HepG2 (cell line): ENCODE data around the gene PARD3. TPM values are rescaled to one million over a fixed set of nuclear protein-coding genes. Genes with fewer than 3 reads are reported as not detected.
A peak's percentile ranks its signal among the peaks of the same experiment; 100 is the strongest.

Experiments
- ATF2 ChIP-seq: sonication (generic); formaldehyde crosslinking; IDR thresholded peaks from 2 replicates; pipeline ENCODE4 v1.4.0; 2020; ENCODE audit warnings: missing genetic modification reagents
- CENPT ChIP-seq: sonication (generic); formaldehyde crosslinking; IDR thresholded peaks from 2 replicates; pipeline ENCODE4 v1.8.0; 2022; ENCODE audit warnings: low read depth, mild to moderate bottlenecking, moderate library complexity, missing genetic modification reagents
- CSRNP2 ChIP-seq: sonication (generic); formaldehyde crosslinking; conservative IDR thresholded peaks from 2 replicates; pipeline ENCODE4 v1.8.0; 2022; ENCODE audit warnings: low read depth, missing genetic modification reagents
- HOXA3 ChIP-seq: sonication (generic); formaldehyde crosslinking; IDR thresholded peaks from 2 replicates; pipeline ENCODE4 v1.5.0; 2020; ENCODE audit warnings: missing genetic modification reagents
- PITX1 ChIP-seq: sonication (generic); formaldehyde crosslinking; IDR thresholded peaks from 2 replicates; pipeline ENCODE4 v1.5.1; 2020; ENCODE audit warnings: mild to moderate bottlenecking, missing genetic modification reagents
- POLR2G ChIP-seq: fragments of 200-400 bp; formaldehyde crosslinking; IDR thresholded peaks from 2 replicates; pipeline ENCODE4 v1.6.1; 2018; ENCODE audit warnings: mild to moderate bottlenecking, low read depth, low read length, moderate library complexity
- RARG ChIP-seq: sonication (generic); formaldehyde crosslinking; IDR thresholded peaks from 2 replicates; pipeline ENCODE4 v1.4.0; 2020; ENCODE audit warnings: low read depth, mild to moderate bottlenecking, missing genetic modification reagents
- RERE ChIP-seq: IDR thresholded peaks from 2 replicates; pipeline ENCODE4 v1.6.1; 2016; ENCODE audit warnings: low read depth, missing genetic modification reagents, missing compliant biosample characterization
- SATB2 ChIP-seq: sonication (generic); formaldehyde crosslinking; IDR thresholded peaks from 2 replicates; pipeline ENCODE4 v1.5.0; 2020; ENCODE audit warnings: missing genetic modification reagents
- SIX4 ChIP-seq: sonication (generic); formaldehyde crosslinking; IDR thresholded peaks from 2 replicates; pipeline ENCODE4 v1.4.0; 2020; ENCODE audit warnings: missing genetic modification reagents
- STAG1 ChIP-seq: sonication (generic); formaldehyde crosslinking; IDR thresholded peaks from 2 replicates; pipeline ENCODE4 v1.4.0; 2020; ENCODE audit warnings: missing genetic modification reagents
- TMF1 ChIP-seq: sonication (generic); formaldehyde crosslinking; IDR thresholded peaks from 2 replicates; pipeline ENCODE4 v1.8.1; 2022; ENCODE audit warnings: low read depth, missing genetic modification reagents
- TRIM22 ChIP-seq: fragments of 450-650 bp; IDR thresholded peaks from 2 replicates; pipeline ENCODE4 v1.6.1; 2017
- USF2 ChIP-seq, 2 experiments: sonication (generic) in 1 of 2; formaldehyde crosslinking in 1 of 2; IDR thresholded peaks; 2 replicates each; pipeline versions ENCODE4 v1.5.1 to v1.6.1; 2011 to 2020; ENCODE audit warnings: borderline replicate concordance in 1 of 2, low read depth in 1 of 2, low read length in 1 of 2, mild to moderate bottlenecking in 1 of 2, missing genetic modification reagents in 1 of 2, moderate library complexity in 1 of 2
- ZKSCAN1 ChIP-seq: fragments of 150-350 bp; IDR thresholded peaks from 2 replicates; pipeline ENCODE4 v1.6.1; 2014; ENCODE audit warnings: low read length
- ZNF34 ChIP-seq: sonication (generic); formaldehyde crosslinking; IDR thresholded peaks from 2 replicates; pipeline ENCODE4 v1.4.0; 2020; ENCODE audit warnings: mild to moderate bottlenecking, missing genetic modification reagents, borderline replicate concordance
- ZNF484 ChIP-seq: sonication (generic); formaldehyde crosslinking; IDR thresholded peaks from 2 replicates; pipeline ENCODE4 v1.5.1; 2020; ENCODE audit warnings: mild to moderate bottlenecking, low read depth, missing genetic modification reagents, borderline replicate concordance
- ZNF547 ChIP-seq: sonication (generic); formaldehyde crosslinking; IDR thresholded peaks from 2 replicates; pipeline ENCODE4 v1.5.1; 2020; ENCODE audit warnings: mild to moderate bottlenecking, missing genetic modification reagents
- polyA plus RNA-seq, 8 experiments: library from polyadenylated mRNA; depleted of rRNA in 3 of 8; stranded (reverse) in 7 of 8; unstranded in 1 of 8; fragments of >200 nt; fragmentation: Illumina TruSeq in 4 of 8; extraction: Trizol in 4 of 8; gene quantifications; 2 replicates each; pipeline versions ENCODE4 v1.2.1 to v1.2.3, GENCODE V29; 2011 to 2016; ENCODE audit warnings: low read depth in 4 of 8, missing spikeins in 1 of 8, mixed read lengths in 1 of 8; ENCODE audit not compliant: insufficient read depth in 1 of 8
- total RNA-seq, 5 experiments: library from RNA; depleted of rRNA; stranded (reverse); fragments of >200 nt; fragmentation: Illumina TruSeq; extraction: Trizol; gene quantifications; 2 replicates each; pipeline ENCODE4 v1.2.3, GENCODE V29; 2016; ENCODE audit warnings: low read depth in 1 of 5

PARD3 gene
- total and polyA plus RNA-seq, 2 of the 13 experiments (the other 11 are each of a cell fraction or from before 2014, with no cell fraction given), result 40.9 to 60.0 TPM

- no peak for TF ChIP-seq USF2 (IDR thresholded peaks at IDR 0.05; ENCODE audit: low read depth, low read length)
- no peak for TF ChIP-seq USF2 (CRISPR knock-in tag; IDR thresholded peaks at IDR 0.05; ENCODE audit: borderline replicate concordance)
- no peak for TF ChIP-seq HOXA3 (CRISPR knock-in tag)
- TF ChIP-seq TRIM22, result no peak
- TF ChIP-seq PITX1, result peak; percentile 88
- no peak for TF ChIP-seq SIX4 (CRISPR knock-in tag)
- TF ChIP-seq ATF2, result no peak
- no peak for TF ChIP-seq RARG (CRISPR knock-in tag)
- TF ChIP-seq SATB2 (CRISPR knock-in tag), result no peak
- no peak for TF ChIP-seq ZKSCAN1
- 0 out of 2 replicates have a peak, but pooled peaks have one; percentile 23 for TF ChIP-seq STAG1 (CRISPR knock-in tag)
- TF ChIP-seq CENPT (CRISPR knock-in tag), result no peak
- no peak for TF ChIP-seq ZNF34 (CRISPR knock-in tag)
- TF ChIP-seq CSRNP2, result no peak
- no peak for TF ChIP-seq ZNF484
- no peak for TF ChIP-seq ZNF547 (CRISPR knock-in tag)
- no peak for TF ChIP-seq TMF1
- no peak for TF ChIP-seq POLR2G
- 0 out of 2 replicates have a peak, but pooled peaks have one; percentile 15 for TF ChIP-seq RERE (CRISPR knock-in tag)
Observed at GRCh38 chr10:34216348-34216945, 598.6 kb downstream of the PARD3 start (continued).
